Activated B cell treated with CpG ODN at 0.5 μM for 24 hours (primary cell): ENCODE results near the gene FXR2. TPM values are rescaled to one million over a fixed set of nuclear protein-coding genes. Genes with fewer than 3 reads are reported as not detected.
"Not testable (repeated sequence)": the region's sequence is repeated elsewhere in the genome, so short reads cannot be mapped to it uniquely, and the experiment has no call there.

ENCODE experiments used
- ATAC-seq: fragments of 200-7000 bp; cut with Tn5 transposase; one replicate; pipeline ENCODE4 v1.10.0; 2021; ENCODE audit warnings: low read depth, mild to moderate bottlenecking, moderate library complexity
- CTCF ChIA-PET: fragments of 350-600 bp; sonication (Branson Sonifier 250); formaldehyde crosslinking; loops from one replicate; lab custom pipeline; 2021; ENCODE audit warnings: antibody characterized with exemption; lab: Charles Lee
- POLR2A ChIA-PET: fragments of 350-600 bp; sonication (Branson Sonifier 250); formaldehyde crosslinking; loops from one replicate; lab custom pipeline; 2021; ENCODE audit warnings: antibody characterized with exemption; lab: Charles Lee
- DNase-seq: peaks from one replicate; pipeline ENCODE4 v3.0.0; 2022
- H3K27ac Mint-ChIP-seq: one replicate; pipeline ENCODE4 v1.8.0; 2020; ENCODE audit warnings: mixed read lengths
- H3K27me3 Mint-ChIP-seq: one replicate; pipeline ENCODE4 v1.8.0; 2021; ENCODE audit warnings: mixed read lengths
- H3K36me3 Mint-ChIP-seq: one replicate; pipeline ENCODE4 v1.8.0; 2021; ENCODE audit warnings: low read depth, mixed read lengths
- H3K4me1 Mint-ChIP-seq: one replicate; pipeline ENCODE4 v1.8.0; 2021; ENCODE audit warnings: mixed read lengths
- H3K4me3 Mint-ChIP-seq: one replicate; pipeline ENCODE4 v1.8.0; 2020; ENCODE audit warnings: mild to moderate bottlenecking, mixed read lengths
- H3K9me3 Mint-ChIP-seq: one replicate; pipeline ENCODE4 v1.8.0; 2020; ENCODE audit warnings: mixed read lengths
- CTCF ChIP-seq: fragments of 200-600 bp; IDR thresholded peaks from one replicate; pipeline ENCODE4 v1.8.0; 2022; ENCODE audit warnings: antibody characterized with exemption, mild to moderate bottlenecking
- intact Hi-C: fragments of 100-400 bp; cut with micrococcal nuclease; formaldehyde crosslinking; loops from one replicate; pipeline ENCODE4 v1.15.1; 2024
- total RNA-seq: library from RNA; stranded (reverse); gene quantifications from 2 replicates; pipeline ENCODE4 v1.2.3, GENCODE V29; 2022

Gene FXR2
- total RNA-seq, 1 donor from 2014 or later, result 32.4 TPM

- H3K4me3 Mint-ChIP-seq, result no peak within 1 kb of the TSS
- H3K4me1 Mint-ChIP-seq, result peaks cover 11% of the 10 kb centered on the region
- peak within 1 kb of the TSS; percentile 15 for H3K27ac Mint-ChIP-seq
- no peak for ATAC-seq
- no peaks in the 10 kb centered on the region for H3K27me3 Mint-ChIP-seq
- ChIA-PET POLR2A (interaction anchor here (1.1 to 1.4 kb wide), 2 partner anchors 20 to 56 kb away, joined by 3 to 4 read pairs; no protein-coding TSS in a partner anchor), CTCF (no interaction called here)
- intact Hi-C loops, result no loop called here
- TF ChIP-seq CTCF, result no peak
- no peaks in the 10 kb centered on the region for H3K9me3 Mint-ChIP-seq
- H3K36me3 Mint-ChIP-seq, result peaks cover 7% of the 10 kb centered on the region
- no peak for DNase-seq
Measured at GRCh38 chr17:7629939-7630571, 15.4 kb upstream of the FXR2 start, which contains the start of gene SHBG. Gene SHBG (plus strand): TSS chr17:7630135. CDS start chr17:7630173, 38 bp downstream.

GRCh38 chr17:7627250-7628121 is 12.8 kb upstream of the FXR2 start, which contains the start of gene SAT2:
Gene SAT2 (minus strand): TSS chr17:7627821. CDS start chr17:7627635, 186 bp downstream.
- no peaks in the 10 kb centered on the region for H3K9me3 Mint-ChIP-seq
- ATAC-seq (peak; percentile 99), DNase-seq (peak; percentile 68)
- peak within 1 kb of the TSS; percentile 93 for H3K4me3 Mint-ChIP-seq
- no peaks in the 10 kb centered on the region for H3K27me3 Mint-ChIP-seq
- TF ChIP-seq CTCF, result no peak
- H3K27ac Mint-ChIP-seq, result peak within 1 kb of the TSS; percentile 80
- ChIA-PET POLR2A (interaction anchor here (0.5 to 4.1 kb wide), 17 partner anchors 13 to 668 kb away, joined by 3 to 87 read pairs (median 5); partner anchors contain the start of genes ATP1B2, CD68, FXR2 and MPDU1), CTCF (interaction anchor here (1.6 to 2.6 kb wide), 2 partner anchors 38 to 60 kb away, joined by 5 to 16 read pairs; partner anchors contain the start of genes TP53 and WRAP53)
- peaks cover 7% of the 10 kb centered on the region for H3K36me3 Mint-ChIP-seq
- H3K4me1 Mint-ChIP-seq, result peaks cover 11% of the 10 kb centered on the region
- intact Hi-C loops, result loop anchor here (1.0 to 2.0 kb wide), 3 partner anchors 12 to 305 kb away; partner anchors contain the start of genes CNTROB and TP53

- ATAC-seq, result no peak
- CTCF ChIA-PET, result interaction anchor here (1.6 to 2.6 kb wide), 2 partner anchors 38 to 61 kb away, joined by 5 to 16 read pairs; partner anchors contain the start of genes TP53 and WRAP53
- Mint-ChIP-seq H3K9me3 (no peaks in the 10 kb centered on the region), H3K27me3 (no peaks in the 10 kb centered on the region), H3K4me3 (peak overlapping the region; percentile 93), H3K36me3 (peaks cover 7% of the 10 kb centered on the region), H3K4me1 (peaks cover 11% of the 10 kb centered on the region), H3K27ac (peak overlapping the region; percentile 80)
- DNase-seq, result no peak
- TF ChIP-seq CTCF, result no peak
- intact Hi-C loops, result loop anchor here (1.0 to 2.0 kb wide), 3 partner anchors 12 to 306 kb away; partner anchors contain the start of genes CNTROB and TP53
- POLR2A ChIA-PET, result interaction anchor here (0.5 to 4.1 kb wide), 8 partner anchors 12 to 668 kb away, joined by 4 to 87 read pairs (median 6); partner anchors contain the start of genes ATP1B2, FXR2, MPDU1 and SLC25A35
Measured at GRCh38 chr17:7626956-7627249, 12.2 kb upstream of the FXR2 start.

DNA sequence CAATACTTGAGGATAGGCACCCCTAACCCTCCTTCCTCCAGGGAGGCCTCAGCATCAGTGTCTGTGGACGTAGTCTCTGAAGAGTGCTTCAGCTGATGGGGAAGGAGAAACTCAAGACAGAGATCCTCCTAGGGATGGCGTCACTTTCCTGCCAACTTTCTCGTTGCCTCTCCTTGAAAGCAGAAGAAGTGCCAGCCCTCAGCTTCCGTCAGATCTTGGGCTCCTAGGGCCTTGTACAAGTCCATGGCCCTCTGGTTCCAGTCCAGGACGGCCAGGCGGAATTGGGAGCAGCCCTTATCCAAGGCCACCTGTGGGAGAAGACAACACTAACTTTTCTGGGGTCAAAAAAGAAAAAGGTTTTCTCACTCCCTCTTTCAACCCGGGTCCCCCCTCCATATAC is 11.6 kb upstream of the FXR2 start:
- H3K4me1 Mint-ChIP-seq, result peaks cover 11% of the 10 kb centered on the region
- peaks cover 7% of the 10 kb centered on the region for H3K36me3 Mint-ChIP-seq
- no peak for TF ChIP-seq CTCF
- H3K27me3 Mint-ChIP-seq, result no peaks in the 10 kb centered on the region
- peak overlapping the region; percentile 80 for H3K27ac Mint-ChIP-seq
- ChIA-PET POLR2A (interaction anchor here (2.2 to 4.1 kb wide), 3 partner anchors 12 to 61 kb away, joined by 14 to 87 read pairs (median 34); partner anchors contain the start of genes FXR2, MPDU1, TP53 and WRAP53), CTCF (interaction anchor here (0.9 to 2.6 kb wide), 2 partner anchors 61 to 111 kb away, joined by 3 to 16 read pairs; partner anchors contain the start of genes TP53 and WRAP53)
- ATAC-seq (no peak), DNase-seq (no peak)
- H3K9me3 Mint-ChIP-seq, result no peaks in the 10 kb centered on the region
- intact Hi-C loops, result loop anchor here (2.0 kb wide), 1 partner anchor 306 kb away; the partner anchor contains the start of gene CNTROB
- H3K4me3 Mint-ChIP-seq, result peak overlapping the region; percentile 93

DNA sequence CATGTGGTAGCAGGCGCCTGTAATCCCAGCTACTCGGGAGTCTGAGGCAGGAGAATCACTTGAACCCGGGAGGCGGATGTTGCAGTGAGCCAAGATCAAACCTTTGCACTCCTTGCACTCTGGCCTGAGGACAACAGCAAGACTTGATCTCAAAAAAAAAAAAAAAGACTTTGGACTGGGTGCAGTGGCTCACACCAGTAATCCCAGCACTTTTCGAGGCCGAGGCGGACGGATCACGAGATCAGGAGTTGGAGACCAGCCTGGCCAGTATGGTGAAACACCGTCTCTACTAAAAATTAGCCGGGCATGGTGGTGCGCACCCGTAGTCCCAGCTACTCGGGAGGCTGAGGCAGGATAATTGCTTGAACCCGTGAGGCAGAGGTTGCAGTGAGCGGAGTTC is 11.1 kb upstream of the FXR2 start:
- not testable (repeated sequence) for ATAC-seq, H3K27ac Mint-ChIP-seq, H3K9me3 Mint-ChIP-seq, H3K27me3 Mint-ChIP-seq, H3K36me3 Mint-ChIP-seq, DNase-seq
- intact Hi-C loops, result loop anchor here (2.0 kb wide), 1 partner anchor 307 kb away; the partner anchor contains the start of gene CNTROB
- peaks cover 11% of the 10 kb centered on the region for H3K4me1 Mint-ChIP-seq
- H3K4me3 Mint-ChIP-seq, result peak overlapping the region; percentile 93
- POLR2A ChIA-PET, result interaction anchor here (3.8 to 4.1 kb wide), 2 partner anchors 11 to 61 kb away, joined by 34 to 87 read pairs; partner anchors contain the start of genes FXR2, TP53 and WRAP53
- CTCF ChIA-PET, result interaction anchor here (0.7 to 1.4 kb wide), 3 partner anchors 41 to 580 kb away, joined by 3 read pairs; no protein-coding TSS in a partner anchor
